Loucy (cell line): Measurements from ENCODE around the gene GAS7.
"Not testable (repeated sequence)": the region's sequence is repeated elsewhere in the genome, so short reads cannot be mapped to it uniquely, and the experiment has no call there.

Experiments
- H2AFZ ChIP-seq: fragments of 200-600 bp; sonication (generic); 2 replicates; pipeline ENCODE4 v1.6.0; 2016; ENCODE audit warnings: antibody characterized with exemption, mild to moderate bottlenecking, low read length, moderate library complexity
- H3F3A ChIP-seq: fragments of 200-600 bp; 2 replicates; pipeline ENCODE4 v1.6.0; 2016; ENCODE audit warnings: antibody characterized with exemption, low read depth, mild to moderate bottlenecking
- H3K27me3 ChIP-seq: fragments of 200-600 bp; sonication (generic); 2 replicates; pipeline ENCODE4 v1.6.1; 2014; ENCODE audit warnings: low read length, mild to moderate bottlenecking; ENCODE audit not compliant: insufficient read depth, poor library complexity, severe bottlenecking
- H3K36me3 ChIP-seq: fragments of 200-600 bp; sonication (generic); 2 replicates; pipeline ENCODE4 v1.6.1; 2016; ENCODE audit warnings: low read length; ENCODE audit not compliant: insufficient read depth
- H3K4me1 ChIP-seq: fragments of 200-600 bp; sonication (generic); 2 replicates; pipeline ENCODE4 v1.5.1; 2014; ENCODE audit warnings: low read length, mild to moderate bottlenecking; ENCODE audit not compliant: insufficient read depth, poor library complexity, severe bottlenecking
- H3K4me2 ChIP-seq: fragments of 200-600 bp; sonication (generic); 2 replicates; pipeline ENCODE4 v1.6.0; 2014; ENCODE audit warnings: antibody characterized with exemption, low read length, low read depth, mild to moderate bottlenecking; ENCODE audit not compliant: poor library complexity, severe bottlenecking
- H3K4me3 ChIP-seq: fragments of 200-600 bp; sonication (generic); 2 replicates; pipeline ENCODE4 v1.5.1; 2014; ENCODE audit warnings: low read length, mild to moderate bottlenecking, mixed read lengths; ENCODE audit not compliant: poor library complexity, severe bottlenecking
- H3K79me2 ChIP-seq: fragments of 200-600 bp; sonication (generic); 2 replicates; pipeline ENCODE4 v1.6.1; 2014; ENCODE audit warnings: low read length; ENCODE audit not compliant: insufficient read depth
- H3K9ac ChIP-seq: fragments of 200-600 bp; sonication (generic); 2 replicates; pipeline ENCODE4 v1.6.0; 2014; ENCODE audit warnings: mild to moderate bottlenecking, low read depth, low read length, moderate library complexity; ENCODE audit not compliant: poor library complexity, severe bottlenecking
- H3K9me2 ChIP-seq: fragments of 200-600 bp; sonication (generic); replicated peaks from 2 replicates; pipeline ENCODE4 v1.6.1; 2016; ENCODE audit warnings: low read depth, low read length, mixed read lengths
- H3K9me3 ChIP-seq: fragments of 200-600 bp; sonication (generic); 2 replicates; pipeline ENCODE4 v1.6.1; 2014; ENCODE audit warnings: mild to moderate bottlenecking, antibody characterized with exemption, low read length, low read depth; ENCODE audit not compliant: insufficient read depth
- H4K20me1 ChIP-seq: fragments of 200-600 bp; sonication (generic); 2 replicates; pipeline ENCODE4 v1.6.0; 2014; ENCODE audit warnings: antibody characterized with exemption, low read length, mild to moderate bottlenecking; ENCODE audit not compliant: insufficient read depth, poor library complexity, severe bottlenecking
- EZH2phosphoT487 ChIP-seq: fragments of 200-600 bp; IDR thresholded peaks from 2 replicates; pipeline ENCODE4 v1.6.1; 2018; ENCODE audit warnings: antibody characterized with exemption, mild to moderate bottlenecking, moderate library complexity, borderline replicate concordance
- TF ChIP-seq, protein P1 (sequence below): fragments of 200-600 bp; sonication (generic); conservative IDR thresholded peaks from 2 replicates; pipeline ENCODE4 v1.5.1; 2014; ENCODE audit warnings: mild to moderate bottlenecking, antibody characterized with exemption, low read length

The GAS7 gene

DNA sequence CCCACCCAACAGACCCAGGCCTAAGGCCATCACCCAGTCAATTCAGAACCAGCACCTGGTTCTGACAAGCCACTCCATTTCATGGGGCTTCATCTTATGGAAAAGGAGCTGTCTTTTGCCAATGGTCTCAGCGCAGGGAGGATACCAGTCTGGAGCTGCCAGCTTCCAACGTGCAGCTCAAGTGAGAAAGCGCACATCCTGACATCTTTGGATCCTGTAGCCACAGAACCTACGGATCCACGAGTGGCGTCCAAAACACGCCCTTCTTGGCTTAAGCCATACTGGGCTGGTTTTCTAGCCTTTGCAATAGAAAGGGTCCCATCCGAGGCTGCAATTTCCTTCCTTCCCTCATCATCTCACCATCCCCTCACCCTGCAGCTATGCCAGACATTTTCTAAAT lies 101.8 kb downstream of the GAS7 start:
- Histone ChIP-seq H3K9ac (no peak overlapping the region), H3K79me2 (peaks cover 94% of the 10 kb centered on the region), H3K9me2 (no peaks in the 10 kb centered on the region), H2AFZ (no peak overlapping the region), H3F3A (no peaks in the 10 kb centered on the region), H3K4me3 (no peak overlapping the region), H4K20me1 (no peaks in the 10 kb centered on the region), H3K36me3 (no peaks in the 10 kb centered on the region), H3K9me3 (no peaks in the 10 kb centered on the region), H3K4me2 (no peak overlapping the region), H3K27me3 (no peaks in the 10 kb centered on the region), H3K4me1 (no peaks in the 10 kb centered on the region)
- TF ChIP-seq, protein P1, sequence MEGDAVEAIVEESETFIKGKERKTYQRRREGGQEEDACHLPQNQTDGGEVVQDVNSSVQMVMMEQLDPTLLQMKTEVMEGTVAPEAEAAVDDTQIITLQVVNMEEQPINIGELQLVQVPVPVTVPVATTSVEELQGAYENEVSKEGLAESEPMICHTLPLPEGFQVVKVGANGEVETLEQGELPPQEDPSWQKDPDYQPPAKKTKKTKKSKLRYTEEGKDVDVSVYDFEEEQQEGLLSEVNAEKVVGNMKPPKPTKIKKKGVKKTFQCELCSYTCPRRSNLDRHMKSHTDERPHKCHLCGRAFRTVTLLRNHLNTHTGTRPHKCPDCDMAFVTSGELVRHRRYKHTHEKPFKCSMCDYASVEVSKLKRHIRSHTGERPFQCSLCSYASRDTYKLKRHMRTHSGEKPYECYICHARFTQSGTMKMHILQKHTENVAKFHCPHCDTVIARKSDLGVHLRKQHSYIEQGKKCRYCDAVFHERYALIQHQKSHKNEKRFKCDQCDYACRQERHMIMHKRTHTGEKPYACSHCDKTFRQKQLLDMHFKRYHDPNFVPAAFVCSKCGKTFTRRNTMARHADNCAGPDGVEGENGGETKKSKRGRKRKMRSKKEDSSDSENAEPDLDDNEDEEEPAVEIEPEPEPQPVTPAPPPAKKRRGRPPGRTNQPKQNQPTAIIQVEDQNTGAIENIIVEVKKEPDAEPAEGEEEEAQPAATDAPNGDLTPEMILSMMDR, result no peak
- no peak for TF ChIP-seq EZH2phosphoT487

DNA sequence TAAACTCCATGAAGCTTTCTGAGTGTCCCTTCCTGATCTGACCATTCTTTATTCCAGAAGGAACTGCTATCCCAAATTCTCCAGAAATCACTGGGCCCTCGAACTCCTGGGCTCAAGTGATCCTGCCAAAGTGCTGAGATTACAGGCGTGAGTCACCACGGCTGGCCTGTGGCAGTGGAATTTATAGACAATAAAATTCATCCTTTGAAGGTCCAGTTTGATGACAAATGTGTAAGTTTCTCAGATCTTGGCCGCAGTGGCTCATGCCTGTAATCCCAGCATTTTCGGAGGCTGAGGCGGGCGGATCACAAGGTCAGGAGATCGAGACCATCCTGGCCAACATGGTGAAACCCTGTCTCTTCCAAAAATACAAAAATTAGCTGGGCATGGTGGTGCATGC lies 103.1 kb downstream of the GAS7 start:
- not testable (repeated sequence) for H3K4me3 ChIP-seq, H3K9me2 ChIP-seq, H3K27me3 ChIP-seq, H2AFZ ChIP-seq, H3K9me3 ChIP-seq, H3K4me2 ChIP-seq, H4K20me1 ChIP-seq, H3K9ac ChIP-seq, H3F3A ChIP-seq, H3K4me1 ChIP-seq, H3K36me3 ChIP-seq
- peaks cover 94% of the 10 kb centered on the region for H3K79me2 ChIP-seq

GRCh38 chr17:10094797-10095196 lies 103.6 kb downstream of the GAS7 start:
- Histone ChIP-seq H3K4me1 (peaks cover 11% of the 10 kb centered on the region), H3K9me2 (no peaks in the 10 kb centered on the region), H3K4me3 (no peak overlapping the region), H2AFZ (no peak overlapping the region), H3K79me2 (peaks cover 94% of the 10 kb centered on the region), H4K20me1 (no peaks in the 10 kb centered on the region), H3K4me2 (no peak overlapping the region), H3F3A (no peaks in the 10 kb centered on the region), H3K27me3 (no peaks in the 10 kb centered on the region), H3K9ac (no peak overlapping the region), H3K36me3 (no peaks in the 10 kb centered on the region), H3K9me3 (no peaks in the 10 kb centered on the region)
- no peak for TF ChIP-seq EZH2phosphoT487
- TF ChIP-seq, protein P1, result no peak

DNA sequence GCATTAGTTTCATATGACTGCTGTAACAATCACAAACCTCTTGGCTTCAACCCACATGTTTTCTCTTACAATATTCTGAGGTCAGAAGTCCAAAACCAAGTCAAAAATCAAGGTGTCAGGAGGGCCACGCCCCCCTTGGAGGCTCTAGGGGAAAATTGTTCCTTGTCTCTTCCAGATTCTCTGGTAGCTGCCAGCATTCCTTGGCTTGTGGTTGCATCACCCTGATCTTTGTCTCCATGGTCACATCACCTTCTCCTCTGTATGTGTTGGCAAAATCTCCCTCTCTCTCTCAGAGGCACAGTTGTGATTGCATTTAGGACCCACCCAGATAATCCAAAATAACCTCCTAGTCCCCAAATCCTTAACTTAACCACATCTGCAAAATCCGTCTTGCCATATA lies 105.8 kb downstream of the GAS7 start:
- no peaks in the 10 kb centered on the region for H3K36me3 ChIP-seq
- no peaks in the 10 kb centered on the region for H3K27me3 ChIP-seq
- peaks cover 24% of the 10 kb centered on the region for H3K4me1 ChIP-seq
- H2AFZ ChIP-seq, result no peak overlapping the region
- no peaks in the 10 kb centered on the region for H3F3A ChIP-seq
- TF ChIP-seq EZH2phosphoT487, result no peak
- TF ChIP-seq, protein P1, result no peak
- H3K9me2 ChIP-seq, result no peaks in the 10 kb centered on the region
- no peaks in the 10 kb centered on the region for H3K9me3 ChIP-seq
- no peaks in the 10 kb centered on the region for H4K20me1 ChIP-seq
- H3K4me2 ChIP-seq, result no peak overlapping the region
- peaks cover 92% of the 10 kb centered on the region for H3K79me2 ChIP-seq
- H3K4me3 ChIP-seq, result no peak overlapping the region
- no peak overlapping the region for H3K9ac ChIP-seq
